Ishikawa (cell line): ENCODE data around the gene PIGR.

Experiments
- CEBPB ChIP-seq: IDR thresholded peaks from 2 replicates; pipeline ENCODE4 v1.6.1; 2012
- CREB1 ChIP-seq: IDR thresholded peaks from 2 replicates; pipeline ENCODE4 v1.6.1; 2012; ENCODE audit warnings: low read depth
- EGR1 ChIP-seq: IDR thresholded peaks from 2 replicates; pipeline ENCODE4 v1.6.1; 2012
- EP300 ChIP-seq: IDR thresholded peaks from 2 replicates; pipeline ENCODE4 v1.6.1; 2012; ENCODE audit warnings: borderline replicate concordance
- FOXM1 ChIP-seq: IDR thresholded peaks from 2 replicates; pipeline ENCODE4 v1.6.1; 2012; ENCODE audit warnings: low read depth, borderline replicate concordance
- MAX ChIP-seq: IDR thresholded peaks from 2 replicates; pipeline ENCODE4 v1.6.1; 2012
- NFIC ChIP-seq: IDR thresholded peaks from 2 replicates; pipeline ENCODE4 v1.6.1; 2012
- RAD21 ChIP-seq: IDR thresholded peaks from 2 replicates; pipeline ENCODE4 v1.6.1; 2012; ENCODE audit warnings: low read depth
- REST ChIP-seq: IDR thresholded peaks from 2 replicates; pipeline ENCODE4 v1.6.1; 2012; ENCODE audit warnings: low read depth, mild to moderate bottlenecking
- TAF1 ChIP-seq: IDR thresholded peaks from 2 replicates; pipeline ENCODE4 v1.6.1; 2012; ENCODE audit warnings: low read depth, mild to moderate bottlenecking
- TCF12 ChIP-seq: IDR thresholded peaks from 2 replicates; pipeline ENCODE4 v1.6.1; 2012; ENCODE audit warnings: low read depth
- TEAD4 ChIP-seq: IDR thresholded peaks from 2 replicates; pipeline ENCODE4 v1.6.1; 2012
- USF1 ChIP-seq: IDR thresholded peaks from 2 replicates; pipeline ENCODE4 v1.6.1; 2012
- YY1 ChIP-seq: IDR thresholded peaks from 2 replicates; pipeline ENCODE4 v1.6.1; 2012; ENCODE audit warnings: low read depth
- ZBTB7A ChIP-seq: IDR thresholded peaks from 2 replicates; pipeline ENCODE4 v1.6.1; 2012; ENCODE audit warnings: low read depth

The PIGR gene

GRCh38 chr1:206944703-206945102, 1.6 kb downstream of the PIGR start:
- TF ChIP-seq TEAD4, result no peak
- TF ChIP-seq ZBTB7A, result no peak
- no peak for TF ChIP-seq RAD21
- no peak for TF ChIP-seq TCF12
- TF ChIP-seq CREB1, result no peak
- TF ChIP-seq FOXM1, result no peak
- TF ChIP-seq REST, result no peak
- TF ChIP-seq CEBPB, result no peak
- TF ChIP-seq NFIC, result no peak
- TF ChIP-seq EGR1, result no peak
- no peak for TF ChIP-seq EP300
- TF ChIP-seq TAF1, result no peak
- TF ChIP-seq YY1, result no peak

GRCh38 chr1:206941766-206942418, 4.4 kb downstream of the PIGR start:
- TF ChIP-seq FOXM1 (no peak), USF1 (no peak), TAF1 (no peak), CREB1 (no peak), TEAD4 (no peak), TCF12 (no peak), RAD21 (no peak), EP300 (no peak), YY1 (no peak), CEBPB (no peak), NFIC (no peak), MAX (no peak), ZBTB7A (no peak)

GRCh38 chr1:206940588-206940936, 5.7 kb downstream of the PIGR start:
- TF ChIP-seq RAD21 (no peak), TAF1 (no peak), FOXM1 (no peak), NFIC (no peak), TEAD4 (no peak), EP300 (no peak), REST (no peak), TCF12 (no peak), CEBPB (no peak), MAX (no peak), ZBTB7A (no peak), YY1 (no peak), EGR1 (no peak), USF1 (no peak), CREB1 (no peak)

- TF ChIP-seq EP300, result no peak
Observed at GRCh38 chr1:206939841-206940587, 6.3 kb downstream of the PIGR start.

GRCh38 chr1:206939131-206939530, 7.1 kb downstream of the PIGR start:
- TF ChIP-seq RAD21, result no peak
- no peak for TF ChIP-seq EP300
- no peak for TF ChIP-seq CEBPB
- no peak for TF ChIP-seq ZBTB7A
- no peak for TF ChIP-seq NFIC
- no peak for TF ChIP-seq TEAD4
- TF ChIP-seq CREB1, result no peak
- no peak for TF ChIP-seq REST
- TF ChIP-seq TAF1, result no peak
- TF ChIP-seq USF1, result no peak
- TF ChIP-seq EGR1, result no peak
- no peak for TF ChIP-seq YY1
- no peak for TF ChIP-seq TCF12
